Endothelial cell of umbilical vein (primary cell): ENCODE results near the gene TDRD10. TPM values are rescaled to one million over a fixed set of nuclear protein-coding genes. Genes with fewer than 3 reads are reported as not detected.

Experiments used
- BruUV-seq: library from RNA; stranded (reverse); fragments of 400-500 nt; replicated peaks from 2 replicates; lab custom pipeline; 2021; lab: Mats Ljungman, UMichigan
- CTCF ChIA-PET: fragments of 300-600, 350-600 bp; sonication (Branson Sonifier 250); formaldehyde crosslinking; loops from one replicate; lab custom pipeline; 2021; ENCODE audit warnings: antibody characterized with exemption, inconsistent platforms; lab: Charles Lee
- POLR2A ChIA-PET: fragments of 300-600, 350-600 bp; sonication (Branson Sonifier 250); formaldehyde crosslinking; loops from one replicate; lab custom pipeline; 2021; ENCODE audit warnings: antibody characterized with exemption, inconsistent platforms; lab: Charles Lee
- DNase-seq: peaks from one replicate; pipeline ENCODE4 v3.0.0-alpha.2; 2011; ENCODE audit warnings: low read depth, low spot score
- FAIRE-seq: peaks from 2 replicates; lab custom pipeline; 2011; peaks lifted over from hg19 to GRCh38; lab: Jason Lieb, UNC
- H2AFZ ChIP-seq: 2 replicates; pipeline ENCODE4 v1.6.0; 2012; ENCODE audit warnings: low read depth, low read length, control low read depth, inconsistent platforms
- H3K27ac ChIP-seq: 2 replicates; pipeline ENCODE4 v1.5.1; 2011; ENCODE audit warnings: low read depth, mild to moderate bottlenecking, control low read depth, low read length, moderate library complexity; ENCODE audit not compliant: insufficient read depth
- H3K27me3 ChIP-seq, 2 experiments: 2 replicates each; pipeline versions ENCODE4 v1.6.0 to v1.6.1; 2011; ENCODE audit warnings: low read length in 2 of 2, mixed read lengths in 1 of 2; ENCODE audit not compliant: control insufficient read depth in 2 of 2, insufficient read depth in 2 of 2
- H3K36me3 ChIP-seq, 2 experiments: 2 replicates in 1 of 2; 3 replicates in 1 of 2; pipeline ENCODE4 v1.5.1; 2011; ENCODE audit warnings: low read length in 2 of 2, mild to moderate bottlenecking in 1 of 2, moderate library complexity in 1 of 2; ENCODE audit not compliant: control insufficient read depth in 2 of 2, insufficient read depth in 2 of 2; ENCODE audit errors: extremely low read depth in 1 of 2
- H3K4me1 ChIP-seq: 3 replicates; pipeline ENCODE4 v1.5.1; 2011; ENCODE audit warnings: mild to moderate bottlenecking, low read length; ENCODE audit not compliant: control insufficient read depth, insufficient read depth; ENCODE audit errors: extremely low read depth
- H3K4me2 ChIP-seq: 2 replicates; pipeline ENCODE4 v1.6.1; 2011; ENCODE audit warnings: low read length, control low read depth, mixed read lengths; ENCODE audit not compliant: insufficient read depth
- H3K4me3 ChIP-seq, 3 experiments: fragments of 200-600 bp in 1 of 3; sonication (generic), shearing (Covaris generic) in 1 of 3; replicated peaks in 1 of 3; 2 replicates each; pipeline ENCODE4 v1.5.1; 2011 to 2016; ENCODE audit warnings: control low read depth in 3 of 3, low read length in 3 of 3, mild to moderate bottlenecking in 2 of 3, inconsistent platforms in 1 of 3, low read depth in 1 of 3, moderate library complexity in 1 of 3; ENCODE audit not compliant: insufficient read depth in 1 of 3
- H3K79me2 ChIP-seq: 2 replicates; pipeline ENCODE4 v1.6.0; 2012; ENCODE audit warnings: low read length, inconsistent platforms; ENCODE audit not compliant: control insufficient read depth, insufficient read depth
- H3K9ac ChIP-seq: replicated peaks from 2 replicates; pipeline ENCODE3; 2011; ENCODE audit warnings: low read length, control low read depth; ENCODE audit not compliant: insufficient read depth; ENCODE audit errors: extremely low read depth
- H3K9me1 ChIP-seq: replicated peaks from 3 replicates; pipeline ENCODE4 v1.6.0; 2011; ENCODE audit warnings: mild to moderate bottlenecking, low read length; ENCODE audit not compliant: control insufficient read depth, insufficient read depth; ENCODE audit errors: extremely low read depth
- H3K9me3 ChIP-seq: replicated peaks from 2 replicates; pipeline ENCODE4 v1.5.1; 2012; ENCODE audit warnings: low read length, inconsistent platforms; ENCODE audit not compliant: control insufficient read depth, insufficient read depth
- H4K20me1 ChIP-seq: replicated peaks from 2 replicates; pipeline ENCODE3; 2011; ENCODE audit warnings: mild to moderate bottlenecking, low read length; ENCODE audit not compliant: control insufficient read depth, insufficient read depth; ENCODE audit errors: extremely low read depth
- EZH2 ChIP-seq: IDR thresholded peaks from 2 replicates; pipeline ENCODE4 v1.6.1; 2012; ENCODE audit warnings: borderline replicate concordance, low read depth, mild to moderate bottlenecking, moderate library complexity, low read length, inconsistent platforms; ENCODE audit not compliant: severe bottlenecking
- FOS ChIP-seq: IDR thresholded peaks from 2 replicates; pipeline ENCODE4 v1.6.1; 2011; ENCODE audit warnings: mild to moderate bottlenecking, low read length, moderate library complexity, borderline replicate concordance; ENCODE audit not compliant: insufficient read depth
- GATA2 ChIP-seq: IDR thresholded peaks from 2 replicates; pipeline ENCODE4 v1.7.0; 2011; ENCODE audit warnings: low read depth, mild to moderate bottlenecking, moderate library complexity, mixed read lengths, low read length; ENCODE audit not compliant: insufficient read length, insufficient read depth
- JUN ChIP-seq: IDR thresholded peaks from 2 replicates; pipeline ENCODE4 v1.6.1; 2011; ENCODE audit warnings: borderline replicate concordance, low read depth; ENCODE audit not compliant: insufficient read length, insufficient read depth
- MYC ChIP-seq: IDR thresholded peaks from one replicate; pipeline ENCODE4 v1.6.1; 2011; ENCODE audit warnings: mild to moderate bottlenecking, low read depth, low read length
- POLR2A ChIP-seq: IDR thresholded peaks from 2 replicates; pipeline ENCODE4 v1.6.1; 2012; ENCODE audit warnings: low read depth, mild to moderate bottlenecking, control low read depth, low read length
- POLR2AphosphoS5 ChIP-seq: IDR thresholded peaks from 2 replicates; pipeline ENCODE4 v1.6.1; 2012; ENCODE audit warnings: low read depth, mild to moderate bottlenecking, control low read depth, low read length, moderate library complexity; ENCODE audit not compliant: insufficient read depth
- dilution Hi-C: fragments of 300-500 bp; cut with MboI; formaldehyde crosslinking; loops from one replicate; pipeline ENCODE4 v1.15.0; 2019; ENCODE audit warnings: low sequenced_read_pairs; ENCODE audit not compliant: extremely low pct_ligation_motif_present
- intact Hi-C: fragments of 100-400 bp; cut with micrococcal nuclease; formaldehyde crosslinking; loops from one replicate; pipeline ENCODE4 v1.10.0; 2022
- polyA plus RNA-seq, 4 experiments: library from polyadenylated mRNA; depleted of rRNA in 3 of 4; stranded (reverse) in 3 of 4; unstranded in 1 of 4; fragments of >200 nt; gene quantifications; 2 replicates each; pipeline versions ENCODE4 v1.2.1 to v1.2.3, GENCODE V29; 2011 to 2012; ENCODE audit warnings: missing spikeins in 1 of 4
- total RNA-seq: library from RNA; stranded (reverse); gene quantifications from 2 replicates; pipeline ENCODE4 v1.2.3, GENCODE V29; 2021
- TF ChIP-seq, protein P1 (sequence below), 2 donors: IDR thresholded peaks; 1 replicate in 1 of 2; 2 replicates in 1 of 2; pipeline ENCODE4 v1.5.1; 2011; ENCODE audit warnings: low read length in 2 of 2, mild to moderate bottlenecking in 2 of 2, moderate library complexity in 2 of 2, control low read depth in 1 of 2, inconsistent platforms in 1 of 2, low read depth in 1 of 2; ENCODE audit not compliant: insufficient read depth in 1 of 2; ENCODE audit errors: extremely low read depth in 1 of 2
- TF ChIP-seq, protein P2 (sequence below): IDR thresholded peaks from 2 replicates; pipeline ENCODE4 v1.6.1; 2011; ENCODE audit not compliant: insufficient read depth, insufficient read length

TDRD10 gene
- total and polyA plus RNA-seq, 2 donors (not counting 3 experiments of a cell fraction or from before 2014, with no cell fraction given): 6.1 to 9.1 TPM

DNA sequence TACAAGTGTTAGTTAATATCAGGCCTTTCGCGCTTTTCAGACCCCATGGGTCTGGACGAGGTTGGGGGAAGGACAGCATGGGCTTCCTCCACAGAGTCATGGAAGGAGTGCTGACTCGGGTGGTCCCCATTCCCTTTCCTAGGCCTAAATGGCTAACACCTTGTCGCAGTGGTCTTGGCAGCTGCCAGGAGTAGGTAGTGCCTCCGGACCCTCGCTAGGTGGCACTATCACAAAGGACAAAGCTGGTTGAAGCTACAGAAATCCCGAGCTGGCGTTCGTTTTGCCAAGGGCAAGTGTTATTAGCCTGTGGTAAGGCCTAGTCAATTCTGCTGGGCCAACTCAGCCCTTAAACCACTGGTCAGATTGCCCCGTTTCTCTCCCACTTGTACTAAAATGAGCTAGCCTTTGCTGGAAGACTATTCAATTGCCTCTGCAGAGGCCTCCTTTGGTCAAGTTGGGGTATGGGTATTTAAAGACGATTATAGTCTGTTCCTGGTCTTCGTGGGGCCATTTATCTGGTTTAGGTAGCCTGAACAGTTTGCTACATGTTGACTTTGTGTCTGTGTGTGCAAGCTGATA, 57.5 kb downstream of the TDRD10 start:
- Histone ChIP-seq H3K9me1 (no peaks in the 10 kb centered on the region), H3K4me3 (peak overlapping the region in 2 of 3 experiments; percentile 56 to 92), H3K27me3 (no peaks in the 10 kb centered on the region), H3K79me2 (peaks cover 29% of the 10 kb centered on the region), H3K4me2 (peak overlapping the region; percentile 71), H4K20me1 (no peaks in the 10 kb centered on the region), H3K9ac (peak overlapping the region; percentile 60), H3K9me3 (no peaks in the 10 kb centered on the region), H3K4me1 (peaks cover 26% of the 10 kb centered on the region), H2AFZ (peak overlapping the region; percentile 94), H3K36me3 (peaks cover 6 to 11% of the 10 kb centered on the region in 2 experiments), H3K27ac (peak overlapping the region; percentile 67)
- intact Hi-C loops (loop anchor here (1.0 to 5.0 kb wide), 13 partner anchors 25 to 527 kb away; partner anchors contain the start of genes KCNN3, PBXIP1, PMVK and ZBTB7B), dilution Hi-C loops (no loop called here)
- no peak for FAIRE-seq
- no peak for TF ChIP-seq EZH2
- TF ChIP-seq, protein P1, sequence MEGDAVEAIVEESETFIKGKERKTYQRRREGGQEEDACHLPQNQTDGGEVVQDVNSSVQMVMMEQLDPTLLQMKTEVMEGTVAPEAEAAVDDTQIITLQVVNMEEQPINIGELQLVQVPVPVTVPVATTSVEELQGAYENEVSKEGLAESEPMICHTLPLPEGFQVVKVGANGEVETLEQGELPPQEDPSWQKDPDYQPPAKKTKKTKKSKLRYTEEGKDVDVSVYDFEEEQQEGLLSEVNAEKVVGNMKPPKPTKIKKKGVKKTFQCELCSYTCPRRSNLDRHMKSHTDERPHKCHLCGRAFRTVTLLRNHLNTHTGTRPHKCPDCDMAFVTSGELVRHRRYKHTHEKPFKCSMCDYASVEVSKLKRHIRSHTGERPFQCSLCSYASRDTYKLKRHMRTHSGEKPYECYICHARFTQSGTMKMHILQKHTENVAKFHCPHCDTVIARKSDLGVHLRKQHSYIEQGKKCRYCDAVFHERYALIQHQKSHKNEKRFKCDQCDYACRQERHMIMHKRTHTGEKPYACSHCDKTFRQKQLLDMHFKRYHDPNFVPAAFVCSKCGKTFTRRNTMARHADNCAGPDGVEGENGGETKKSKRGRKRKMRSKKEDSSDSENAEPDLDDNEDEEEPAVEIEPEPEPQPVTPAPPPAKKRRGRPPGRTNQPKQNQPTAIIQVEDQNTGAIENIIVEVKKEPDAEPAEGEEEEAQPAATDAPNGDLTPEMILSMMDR (IDR thresholded peaks at IDR 0.05; ENCODE audit: extremely low read depth in 1 of 2, insufficient read depth in 1 of 2, low read depth in 1 of 2, low read length in 2 of 2): peak; percentile 92 to 93
- CTCF ChIA-PET: interaction anchor here (0.6 to 2.5 kb wide), 47 partner anchors 8 to 608 kb away, joined by 3 to 51 read pairs (median 4); partner anchors contain the start of genes ADAR, CHRNB2, EFNA3 and PBXIP1
- no TSS peak for BruUV-seq
- POLR2A ChIA-PET: interaction anchor here (0.5 to 1.0 kb wide), 5 partner anchors 46 to 485 kb away, joined by 3 to 4 read pairs (median 3); no protein-coding TSS in a partner anchor
- peak; percentile 91 for DNase-seq

DNA sequence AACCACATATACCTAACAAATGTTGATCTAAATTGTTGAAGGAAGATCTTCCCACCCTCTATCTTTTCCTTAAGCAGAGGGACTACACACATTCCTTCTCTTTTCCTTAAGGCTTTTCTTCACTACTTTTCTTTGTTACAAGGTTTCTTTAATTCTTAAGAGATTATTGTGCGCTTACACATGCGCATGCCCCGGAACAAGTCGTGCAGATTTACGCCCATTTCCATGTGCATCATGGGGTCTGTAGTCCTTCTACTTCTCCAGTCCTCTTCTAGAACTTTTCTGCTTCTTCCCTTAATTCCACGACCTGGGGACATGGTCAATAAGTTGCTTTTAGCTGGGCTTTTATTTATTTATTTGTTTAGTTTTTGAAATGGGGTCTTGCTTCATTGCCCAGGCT, 63.9 kb downstream of the TDRD10 start:
- ChIA-PET POLR2A (no interaction called here), CTCF (interaction anchor here (1.6 kb wide), 1 partner anchor 19 kb away, joined by 4 read pairs; no protein-coding TSS in a partner anchor)
- no peaks in the 10 kb centered on the region for H3K36me3 ChIP-seq
- H3K4me3 ChIP-seq: no peak overlapping the region
- DNase-seq (no peak), FAIRE-seq (no peak)
- H3K4me2 ChIP-seq: no peak overlapping the region
- intact Hi-C loops: no loop called here
- H3K4me1 ChIP-seq: no peaks in the 10 kb centered on the region
- H3K27ac ChIP-seq: no peak overlapping the region
- H4K20me1 ChIP-seq: no peaks in the 10 kb centered on the region
- H3K9me3 ChIP-seq: no peaks in the 10 kb centered on the region
- H3K9me1 ChIP-seq: no peaks in the 10 kb centered on the region
- no TSS peak for BruUV-seq
- dilution Hi-C loops: no loop called here
- H3K27me3 ChIP-seq: peaks cover 13 to 24% of the 10 kb centered on the region in 2 experiments
- H2AFZ ChIP-seq: no peak overlapping the region
- TF ChIP-seq JUN: no peak
- no peak for TF ChIP-seq GATA2
- TF ChIP-seq MYC: no peak
- no peak for TF ChIP-seq POLR2AphosphoS5
- TF ChIP-seq POLR2A: no peak
- TF ChIP-seq, protein P1 (IDR thresholded peaks at IDR 0.05; ENCODE audit: extremely low read depth in 1 of 2, insufficient read depth in 1 of 2, low read depth in 1 of 2, low read length in 2 of 2): no peak
- no peak for TF ChIP-seq FOS
- TF ChIP-seq EZH2: no peak
- TF ChIP-seq, protein P2, sequence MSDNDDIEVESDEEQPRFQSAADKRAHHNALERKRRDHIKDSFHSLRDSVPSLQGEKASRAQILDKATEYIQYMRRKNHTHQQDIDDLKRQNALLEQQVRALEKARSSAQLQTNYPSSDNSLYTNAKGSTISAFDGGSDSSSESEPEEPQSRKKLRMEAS: no peak
- H3K9ac ChIP-seq: no peak overlapping the region
- no peaks in the 10 kb centered on the region for H3K79me2 ChIP-seq
